ENCODE data around the gene MMS19.

GRCh38 chr10:97434055-97434454, 64.2 kb downstream of the MMS19 start:
- TF ChIP-seq CTCF (IDR thresholded peaks at IDR 0.05 in 4 of 5, conservative IDR thresholded peaks at IDR 0.05 in 1 of 5) (no peak), POLR2A (IDR thresholded peaks at IDR 0.05) (no peak)
